Fibroblast of skin of left biceps (primary cell): Measurements from ENCODE around the gene COL16A1.
A peak's percentile ranks its signal among the peaks of the same experiment; 100 is the strongest.

Source experiments
- DNase-seq, 2 experiments: peaks; one replicate each; pipeline ENCODE4 v3.0.0-alpha.2; 2013; ENCODE audit warnings: low read depth in 2 of 2

The COL16A1 gene

GRCh38 chr1:31733389-31734219 lies 29.8 kb upstream of the COL16A1 start:
- no peak for DNase-seq

GRCh38 chr1:31732751-31733289 lies 29.0 kb upstream of the COL16A1 start:
- DNase-seq, result no peak

GRCh38 chr1:31732343-31732742 lies 28.5 kb upstream of the COL16A1 start:
- DNase-seq, result no peak

- DNase-seq, result no peak
Observed at GRCh38 chr1:31731049-31731565, 27.3 kb upstream of the COL16A1 start.

DNA sequence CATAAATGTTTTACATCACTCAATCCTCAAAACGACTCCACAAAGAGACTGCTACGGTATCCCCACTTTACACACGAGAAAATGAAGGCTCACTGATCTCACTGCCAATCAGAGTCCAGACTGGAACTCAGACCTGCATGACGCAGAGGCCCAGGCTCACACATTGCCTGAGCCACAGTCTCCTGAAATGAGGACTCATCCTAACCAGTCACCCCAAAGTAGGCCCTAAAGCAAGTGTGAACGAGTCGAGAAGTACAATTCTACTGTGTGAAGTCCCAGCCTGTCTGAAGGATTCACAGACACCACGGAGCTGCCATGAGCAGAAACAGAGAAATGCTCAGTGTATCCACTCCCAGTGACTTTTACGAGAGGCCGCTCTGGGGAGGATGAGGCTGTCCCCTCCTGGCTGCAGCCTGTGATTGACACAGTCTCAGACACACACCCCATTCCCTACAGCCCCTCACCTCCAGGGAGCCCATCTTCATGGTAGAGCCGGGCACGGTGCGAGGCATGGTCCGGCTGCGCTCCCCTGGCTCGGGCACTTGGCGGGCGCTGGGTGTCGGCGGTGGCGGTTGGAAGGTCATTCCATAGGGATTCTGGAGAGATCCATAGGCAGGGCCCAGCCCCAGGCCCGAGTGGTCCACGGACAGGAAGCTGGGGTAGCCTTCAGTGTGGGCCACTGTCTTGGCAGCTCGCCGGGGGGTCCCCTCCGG lies 26.7 kb upstream of the COL16A1 start:
- DNase-seq, result no peak

GRCh38 chr1:31727849-31728248 lies 24.0 kb upstream of the COL16A1 start:
- no peak for DNase-seq

DNA sequence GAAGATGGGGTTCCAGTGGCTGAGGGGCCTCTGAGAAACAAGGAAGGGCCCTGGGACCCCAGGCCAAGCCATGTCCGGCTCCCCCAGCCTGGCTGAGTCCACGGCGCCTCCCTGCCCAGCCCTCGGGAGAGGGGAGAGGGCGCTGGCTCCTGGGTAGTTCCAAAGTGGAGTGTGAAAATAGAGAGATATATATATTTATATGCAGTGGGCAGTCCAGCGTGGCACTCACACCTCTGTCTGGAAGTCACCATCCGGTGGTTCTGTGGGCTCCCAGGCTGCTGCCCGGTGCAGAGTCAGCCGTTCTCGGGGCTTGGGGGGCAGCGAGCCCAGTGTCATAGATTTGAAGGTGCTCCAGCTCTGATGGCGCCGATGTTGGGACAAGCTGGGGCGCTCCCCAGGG lies 23.4 kb upstream of the COL16A1 start:
- no peak for DNase-seq

DNA sequence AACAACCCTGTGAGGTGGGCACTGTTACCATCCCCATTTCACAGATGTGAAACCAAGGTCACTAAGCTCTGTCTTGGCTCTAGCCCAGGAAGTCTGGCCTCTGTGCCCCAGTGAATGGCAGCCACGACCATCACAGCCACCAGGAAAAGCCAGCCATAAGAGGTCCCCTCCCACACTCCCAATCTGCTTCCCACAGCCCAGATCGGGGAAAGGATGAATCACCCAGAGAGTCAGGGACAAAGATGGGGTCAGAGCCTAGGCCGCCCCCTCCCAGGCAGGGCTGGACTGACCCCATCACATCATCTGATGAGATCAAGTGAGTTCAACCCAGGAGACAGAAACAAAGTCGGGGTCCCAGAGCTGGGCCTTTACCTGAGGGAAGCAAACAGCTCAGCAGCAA lies 22.9 kb upstream of the COL16A1 start:
- DNase-seq, result no peak

DNA sequence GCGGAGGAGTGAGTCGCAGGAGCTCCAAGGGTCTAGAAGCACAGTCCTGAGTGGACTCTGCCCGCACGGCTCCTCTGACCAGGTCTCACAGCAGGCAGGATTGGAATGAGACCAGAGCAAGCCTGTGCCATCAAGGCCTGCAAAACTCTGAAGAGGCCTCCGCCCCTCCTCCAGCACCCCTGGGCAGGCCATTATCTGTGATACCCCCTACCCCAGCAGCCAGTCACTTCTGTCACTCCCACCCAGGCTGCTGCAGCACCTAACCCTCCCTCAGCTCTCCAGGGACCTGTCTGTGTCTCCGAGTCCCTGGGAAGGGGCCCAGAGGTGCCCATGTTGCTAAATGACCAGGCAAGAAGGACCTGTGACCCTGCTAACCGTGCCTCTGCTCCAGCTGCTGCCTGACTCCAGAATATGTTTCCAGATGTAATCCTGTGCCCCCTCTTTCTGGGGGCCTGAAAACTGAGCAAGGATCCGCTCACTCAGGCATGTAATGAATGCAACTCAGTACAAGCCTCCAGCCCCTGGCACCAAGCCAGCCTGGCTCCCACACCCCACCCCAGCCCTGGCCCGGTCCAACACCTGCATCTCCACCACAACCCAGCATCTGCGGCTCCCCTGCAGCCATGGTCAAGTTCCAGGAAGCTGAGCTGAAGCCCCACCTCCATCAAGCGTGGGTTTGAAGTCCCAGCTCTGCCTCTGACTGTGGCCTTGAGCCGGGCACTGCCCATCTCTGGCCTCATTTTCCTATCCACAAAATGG lies 22.1 kb upstream of the COL16A1 start:
- no peak for DNase-seq

DNA sequence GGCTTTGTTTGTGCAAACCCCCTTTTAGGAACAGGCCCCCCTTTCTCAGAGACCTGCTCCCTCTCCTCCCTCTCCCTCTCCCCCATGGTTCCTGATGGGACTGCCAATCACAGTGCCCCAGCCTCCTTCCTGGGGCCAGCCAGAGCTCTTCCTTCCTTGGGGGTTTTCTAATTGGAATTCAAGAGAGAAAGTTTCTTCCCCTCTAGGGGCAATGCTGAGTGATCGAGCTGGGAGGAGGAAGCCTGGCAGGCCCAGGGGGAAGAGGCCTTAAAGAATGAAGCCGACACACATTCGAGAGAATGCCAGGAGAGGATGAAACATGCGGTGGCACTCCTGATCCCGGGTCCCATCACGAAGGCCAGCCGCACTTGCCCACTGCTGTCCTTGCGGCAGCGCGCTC lies 21.3 kb upstream of the COL16A1 start:
- no peak for DNase-seq

DNA sequence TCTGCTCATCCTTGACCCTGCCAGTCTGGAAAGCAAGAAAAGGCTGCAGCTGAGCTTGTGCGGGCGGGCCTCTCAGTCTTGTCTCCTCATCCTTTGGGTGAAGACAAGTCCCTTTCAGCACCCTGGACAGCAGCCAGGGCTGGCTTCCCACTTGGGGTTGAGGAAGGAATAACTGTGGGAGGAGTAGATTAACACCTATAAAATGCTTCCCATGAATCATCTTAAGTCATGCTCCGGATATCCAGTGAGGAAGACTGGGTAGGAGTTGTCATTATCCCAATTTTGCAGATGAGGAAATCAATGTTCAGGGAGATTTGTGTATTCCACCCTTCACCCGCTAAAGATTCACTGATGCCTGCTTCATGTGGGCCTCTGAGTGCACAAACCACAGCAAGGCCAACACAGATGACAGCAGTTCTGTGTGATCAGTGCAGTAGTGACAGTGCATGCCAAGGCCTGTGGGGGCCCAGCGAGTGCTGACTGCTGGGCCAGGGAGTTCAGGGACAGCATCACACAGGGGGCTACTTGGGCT lies 20.1 kb upstream of the COL16A1 start:
- DNase-seq, result peak in 1 of 2 experiments; percentile 45

- no peak for DNase-seq
Observed at GRCh38 chr1:31718327-31718897, 14.6 kb upstream of the COL16A1 start.

- DNase-seq, result no peak
Observed at GRCh38 chr1:31717341-31717740, 13.5 kb upstream of the COL16A1 start.

DNA sequence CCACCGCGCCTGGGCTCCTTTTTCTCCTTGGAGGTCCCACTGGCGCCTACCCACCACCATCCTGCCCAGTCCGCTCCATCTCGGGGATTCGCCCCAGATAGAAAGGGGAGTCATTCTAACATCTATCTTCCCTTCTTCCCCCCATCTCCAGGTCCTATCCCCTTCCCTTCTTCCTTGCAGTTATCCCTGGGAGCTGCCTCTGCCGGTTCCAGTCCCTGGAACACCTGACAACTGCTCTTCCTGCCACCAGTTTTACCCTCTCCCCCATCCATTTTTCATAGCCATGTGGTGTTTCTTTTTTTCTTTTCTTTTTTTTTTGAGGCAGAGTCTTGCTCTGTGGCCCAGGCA lies 12.0 kb upstream of the COL16A1 start:
- DNase-seq, result no peak

- peak; percentile 64 to 65 for DNase-seq
Observed at GRCh38 chr1:31715087-31715872, 11.5 kb upstream of the COL16A1 start.

- DNase-seq, result peak; percentile 44 to 53
Observed at GRCh38 chr1:31714442-31715086, 10.7 kb upstream of the COL16A1 start.

DNA sequence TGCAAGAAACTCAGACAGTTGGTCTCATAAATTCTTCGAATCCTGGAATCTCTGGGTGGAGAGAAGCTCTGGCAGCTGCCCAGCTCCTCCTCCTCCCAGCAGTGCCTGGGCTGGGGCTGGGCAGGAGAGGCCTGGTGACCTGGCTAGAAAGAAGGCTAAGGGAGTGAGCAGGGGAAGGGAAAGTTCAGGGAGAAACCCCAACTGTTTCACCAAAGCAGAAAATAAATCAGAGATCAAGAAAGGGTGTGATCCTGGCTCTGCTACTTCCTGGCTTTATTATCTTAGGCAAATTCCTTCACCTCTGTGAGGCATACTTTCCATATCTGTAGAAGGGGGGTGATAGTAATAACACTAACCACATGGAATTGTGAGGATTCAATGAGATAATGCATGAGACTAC lies 8.8 kb upstream of the COL16A1 start:
- DNase-seq, result peak; percentile 77 to 85

GRCh38 chr1:31712068-31712467 lies 8.3 kb upstream of the COL16A1 start:
- DNase-seq, result peak; percentile 82 to 84

- DNase-seq, result no peak
Observed at GRCh38 chr1:31708324-31708723, 4.5 kb upstream of the COL16A1 start.

DNA sequence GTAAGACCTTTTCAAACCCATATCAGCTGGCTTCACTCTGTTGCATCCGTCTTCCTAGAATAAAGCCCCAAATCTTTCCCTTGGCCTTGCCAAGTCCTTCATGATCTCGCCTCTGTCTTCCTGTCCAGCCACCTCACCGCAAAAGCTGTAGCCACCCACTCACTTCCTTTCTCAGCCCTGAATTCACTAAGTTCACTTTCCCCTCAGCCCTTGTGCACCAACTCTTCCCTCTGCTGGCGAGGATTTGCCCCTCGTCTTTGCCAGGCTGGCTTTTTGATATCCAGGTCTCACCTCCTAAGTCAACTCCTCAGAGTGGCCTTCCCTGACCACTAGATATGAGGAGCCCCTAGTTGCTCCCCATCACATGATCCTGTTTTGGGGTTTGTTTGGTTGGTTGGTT lies 3.9 kb upstream of the COL16A1 start:
- DNase-seq, result no peak
